HG02938 (cell line): ENCODE measurements around the gene SSBP3.

Experiments used
- ATAC-seq: cut with Tn5 transposase; IDR thresholded peaks from one replicate; pipeline ENCODE4 v1.9.1; 2021; ENCODE audit warnings: mild to moderate bottlenecking, moderate library complexity; ENCODE audit not compliant: unreplicated experiment

The SSBP3 gene

GRCh38 chr1:54375298-54375697 is 30.9 kb downstream of the SSBP3 start:
- no peak for ATAC-seq

- no peak for ATAC-seq
These were observed 31.4 kb downstream of the SSBP3 start for GRCh38 chr1:54374766-54375165.

GRCh38 chr1:54372978-54373377 is 33.2 kb downstream of the SSBP3 start:
- no peak for ATAC-seq

GRCh38 chr1:54371942-54372275 is 34.3 kb downstream of the SSBP3 start:
- ATAC-seq, result no peak

GRCh38 chr1:54371038-54371941 is 34.9 kb downstream of the SSBP3 start:
- no peak for ATAC-seq

GRCh38 chr1:54370287-54370989 is 35.8 kb downstream of the SSBP3 start:
- no peak for ATAC-seq

- ATAC-seq, result no peak
These were observed 38.6 kb downstream of the SSBP3 start for GRCh38 chr1:54367613-54368012.

GRCh38 chr1:54365847-54366246 is 40.3 kb downstream of the SSBP3 start:
- ATAC-seq, result no peak

GRCh38 chr1:54365398-54365797 is 40.8 kb downstream of the SSBP3 start:
- no peak for ATAC-seq

- no peak for ATAC-seq
These were observed 41.2 kb downstream of the SSBP3 start for GRCh38 chr1:54364995-54365394.

GRCh38 chr1:54364582-54364981 is 41.6 kb downstream of the SSBP3 start:
- ATAC-seq, result no peak

- ATAC-seq, result no peak
These were observed 42.3 kb downstream of the SSBP3 start for GRCh38 chr1:54363925-54364324.

GRCh38 chr1:54362881-54363340 is 43.3 kb downstream of the SSBP3 start:
- ATAC-seq, result no peak

- ATAC-seq, result no peak
These were observed 44.9 kb downstream of the SSBP3 start for GRCh38 chr1:54361342-54361741.

GRCh38 chr1:54360165-54361005 is 45.8 kb downstream of the SSBP3 start:
- no peak for ATAC-seq

- ATAC-seq, result no peak
These were observed 46.6 kb downstream of the SSBP3 start for GRCh38 chr1:54359393-54360162.

- ATAC-seq, result no peak
These were observed 47.6 kb downstream of the SSBP3 start for GRCh38 chr1:54358503-54359168.

GRCh38 chr1:54357967-54358366 is 48.2 kb downstream of the SSBP3 start:
- ATAC-seq, result no peak

GRCh38 chr1:54356680-54357147 is 49.5 kb downstream of the SSBP3 start:
- ATAC-seq, result peak; percentile 48
